ENCODE measurements around the gene FIP1L1. TPM values are rescaled to one million over a fixed set of nuclear protein-coding genes. Genes with fewer than 3 reads are reported as not detected.

The FIP1L1 gene
- total RNA-seq, 1 donor from 2014 or later = 57.1 TPM

DNA sequence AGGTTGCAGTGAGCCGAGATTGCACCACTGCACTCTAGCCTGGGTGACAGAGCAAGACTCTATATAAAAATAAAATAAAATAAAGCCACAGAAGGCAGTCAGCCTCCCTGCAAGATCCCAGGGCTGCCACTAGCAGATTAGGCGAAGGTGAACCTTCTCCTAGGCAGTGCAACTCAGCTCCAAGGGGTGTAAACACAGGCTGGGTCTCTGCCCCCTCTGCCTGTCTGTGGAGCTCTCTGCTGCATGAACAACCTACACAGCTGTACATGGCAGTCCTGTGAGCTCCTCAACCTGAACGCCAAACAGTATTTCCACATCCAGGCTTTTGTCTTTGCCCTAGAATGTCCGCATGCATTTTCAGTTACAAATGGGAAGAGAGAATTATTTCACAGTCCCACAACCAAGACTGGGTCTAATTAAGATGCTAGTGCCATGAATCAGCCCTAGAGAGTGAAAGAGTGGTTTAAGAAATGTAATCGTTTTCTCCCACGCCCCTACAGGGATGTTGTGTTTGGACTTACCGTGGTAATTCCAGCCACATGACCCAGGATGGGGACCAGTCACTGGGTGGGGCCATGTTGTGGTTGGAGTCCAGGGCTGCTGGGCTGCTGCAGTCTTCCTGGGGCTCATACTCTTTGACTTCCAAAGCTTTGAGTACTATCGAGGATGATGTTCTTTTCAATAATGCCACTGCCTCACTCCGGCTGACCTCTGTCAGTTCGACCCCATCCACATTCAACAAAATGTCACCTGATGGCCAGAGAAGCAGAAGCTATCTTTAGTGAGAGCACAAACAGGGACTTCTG is 99.0 kb downstream of the FIP1L1 start:
- peak; percentile 96 for DNase-seq (ENCODE audit: low read depth)

GRCh38 chr4:53477038-53477565 is 99.7 kb downstream of the FIP1L1 start:
- no peak for DNase-seq (ENCODE audit: low read depth)

DNA sequence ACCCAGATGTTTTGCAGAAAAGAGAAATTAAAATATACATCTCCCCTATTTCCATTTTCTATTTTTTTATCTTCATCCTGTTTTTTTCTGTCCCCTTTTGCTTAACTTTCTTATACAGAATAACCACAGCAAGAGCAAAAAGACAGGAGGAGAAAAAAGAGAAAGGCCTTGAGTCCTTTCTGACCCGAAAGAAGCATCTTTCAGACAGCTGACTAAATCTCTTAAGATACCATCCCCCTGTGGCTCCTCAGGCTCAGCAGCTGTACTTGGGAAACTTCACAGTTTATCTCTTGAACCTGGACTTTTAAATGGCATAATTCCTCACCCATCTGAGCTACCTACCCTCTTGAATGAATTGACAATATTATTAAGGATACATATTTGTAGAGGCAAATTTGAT is 100.2 kb downstream of the FIP1L1 start:
- no peak for DNase-seq (ENCODE audit: low read depth)

DNA sequence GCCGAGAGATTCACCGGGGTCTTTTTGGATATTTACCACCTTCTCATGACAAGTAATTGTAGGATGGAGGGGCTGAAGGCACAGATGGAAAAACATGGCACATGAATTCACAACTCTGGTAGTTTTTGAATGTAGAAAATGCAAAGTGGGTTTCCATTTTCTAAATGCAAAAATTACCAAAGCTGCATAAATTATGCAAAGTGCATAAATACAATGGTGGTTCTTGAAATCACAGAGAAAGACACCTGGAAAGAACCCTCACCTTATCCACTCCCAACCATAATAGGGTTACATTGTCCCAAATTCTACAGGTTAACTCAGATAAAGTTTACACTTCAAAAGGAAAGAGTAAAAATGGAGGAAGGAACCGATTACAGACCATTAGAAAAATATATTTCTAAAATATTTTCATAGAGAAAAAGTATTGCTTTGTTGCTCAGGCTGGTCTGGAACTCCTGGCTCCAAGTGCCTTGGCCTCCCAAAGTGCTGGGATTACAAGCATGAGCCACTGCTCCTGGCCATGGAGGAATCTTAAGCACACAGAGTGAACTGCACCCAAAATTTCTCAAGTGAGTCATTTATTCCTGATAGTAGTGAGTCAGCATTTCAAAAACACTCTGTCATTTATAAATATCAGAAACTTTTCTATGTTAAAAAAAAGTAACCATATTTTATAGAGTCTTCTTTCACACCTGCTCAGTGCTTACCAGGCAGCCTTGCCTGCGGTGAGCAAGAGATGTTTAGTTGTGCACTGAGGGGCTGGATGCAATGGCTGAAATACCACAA is 101.4 kb downstream of the FIP1L1 start:
- peak; percentile 82 for DNase-seq (ENCODE audit: low read depth)

DNA sequence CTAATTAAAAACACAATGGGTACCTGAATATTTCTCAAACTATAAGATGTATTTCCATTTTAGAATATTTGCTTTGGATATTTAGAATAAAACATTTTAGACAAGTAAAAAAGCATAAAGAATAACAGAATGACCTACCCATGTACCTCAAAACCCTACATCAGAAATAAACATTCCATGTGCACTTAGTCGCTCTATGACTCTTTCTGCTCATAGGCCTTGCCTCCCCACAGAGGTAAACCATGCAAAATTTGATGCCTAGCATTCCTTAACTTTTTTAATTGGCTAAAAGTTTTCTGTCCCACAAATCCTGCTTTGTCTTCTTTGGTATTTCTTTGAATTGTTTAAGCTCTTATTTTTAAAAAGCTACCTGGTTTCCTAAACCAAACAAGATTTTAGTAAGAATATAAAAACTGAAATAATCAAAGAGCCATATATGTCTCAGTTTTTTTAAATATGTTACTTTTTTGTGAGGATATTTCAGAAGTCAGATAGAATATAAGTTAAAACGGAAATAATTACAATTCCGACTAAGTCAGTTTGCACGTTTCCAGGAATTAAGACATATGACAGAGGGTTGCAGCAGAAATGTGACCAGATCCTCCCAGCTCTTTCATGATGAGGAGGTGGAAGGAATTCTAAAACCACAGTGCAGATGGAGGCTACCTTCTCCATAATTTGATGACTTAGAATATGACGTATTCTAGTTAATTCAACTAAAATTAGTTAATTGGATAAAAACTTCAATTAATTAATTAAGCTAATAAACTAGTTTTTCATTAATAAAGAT is 102.5 kb downstream of the FIP1L1 start:
- DNase-seq (ENCODE audit: low read depth) = peak; percentile 54

- DNase-seq (ENCODE audit: low read depth) = peak; percentile 22
Measured at GRCh38 chr4:53480909-53481308, 103.5 kb downstream of the FIP1L1 start.

- no peak for DNase-seq (ENCODE audit: low read depth)
Measured at GRCh38 chr4:53481586-53481985, 104.1 kb downstream of the FIP1L1 start.

GRCh38 chr4:53483250-53483649 is 105.8 kb downstream of the FIP1L1 start:
- DNase-seq (ENCODE audit: low read depth) = no peak

DNA sequence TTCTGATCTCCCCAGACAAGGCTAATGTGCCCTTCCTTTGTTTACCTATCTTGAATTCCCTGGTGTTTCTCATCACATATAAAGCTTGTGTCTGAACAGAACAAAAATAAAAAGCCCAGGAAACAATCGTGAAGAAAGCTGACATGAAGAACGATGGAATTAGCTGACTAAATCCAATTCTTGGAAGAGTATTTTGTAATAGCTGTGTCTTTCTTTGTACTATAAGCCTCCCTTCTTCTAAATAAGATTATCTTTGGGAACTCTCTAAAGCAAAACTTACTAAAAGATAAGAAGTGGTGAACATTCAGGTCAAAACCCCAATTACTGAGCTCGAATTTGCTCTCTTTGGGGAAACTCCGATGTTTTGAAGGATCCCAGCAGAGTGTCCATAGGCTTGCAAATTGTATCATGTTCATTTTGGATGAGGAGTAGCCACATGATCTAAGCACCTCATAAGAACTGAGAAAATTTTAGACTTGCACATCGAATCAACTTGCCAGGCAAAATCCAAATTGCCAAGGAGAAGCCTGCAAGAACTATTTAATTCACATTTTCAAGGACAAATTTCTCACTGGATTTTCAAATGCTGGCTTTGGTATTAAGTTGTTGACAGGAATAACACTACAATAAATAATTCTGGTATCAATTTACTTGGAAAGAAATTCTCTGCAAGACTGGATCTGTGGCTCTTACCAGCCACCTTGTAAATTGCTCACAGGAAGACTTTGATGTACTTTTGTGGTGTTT is 107.6 kb downstream of the FIP1L1 start:
- DNase-seq (ENCODE audit: low read depth) = no peak

GRCh38 chr4:53485658-53486040 is 108.2 kb downstream of the FIP1L1 start:
- DNase-seq (ENCODE audit: low read depth) = no peak

GRCh38 chr4:53487766-53488165 is 110.3 kb downstream of the FIP1L1 start:
- no peak for DNase-seq (ENCODE audit: low read depth)

DNA sequence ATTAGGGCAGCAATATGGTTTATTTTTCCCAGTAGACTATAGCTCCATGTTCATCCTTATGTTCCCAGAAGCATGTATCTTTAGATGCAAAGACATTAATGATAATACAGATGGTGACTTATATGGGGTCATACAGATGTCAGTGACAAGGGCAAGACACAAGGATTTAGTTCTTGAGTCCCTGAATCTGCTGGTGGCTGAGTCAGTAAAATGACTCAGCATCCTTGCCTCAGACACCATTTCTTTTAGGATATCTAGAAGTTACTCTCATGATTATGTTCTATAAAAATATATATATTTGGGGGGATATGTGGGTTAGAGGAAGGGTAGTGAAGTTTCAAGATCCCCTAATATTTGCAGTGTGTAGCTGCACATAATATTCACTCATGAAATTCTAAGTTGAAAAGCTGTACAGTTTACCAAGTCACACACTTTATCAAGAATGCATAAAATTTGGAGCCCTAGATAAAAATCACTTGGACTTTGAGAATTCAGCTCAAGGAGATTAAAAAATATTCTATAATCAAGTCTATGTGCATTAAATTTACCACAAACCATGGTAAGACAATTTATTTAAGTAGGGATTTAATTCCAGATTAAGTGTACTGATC is 111.9 kb downstream of the FIP1L1 start:
- peak; percentile 38 for DNase-seq (ENCODE audit: low read depth)

DNA sequence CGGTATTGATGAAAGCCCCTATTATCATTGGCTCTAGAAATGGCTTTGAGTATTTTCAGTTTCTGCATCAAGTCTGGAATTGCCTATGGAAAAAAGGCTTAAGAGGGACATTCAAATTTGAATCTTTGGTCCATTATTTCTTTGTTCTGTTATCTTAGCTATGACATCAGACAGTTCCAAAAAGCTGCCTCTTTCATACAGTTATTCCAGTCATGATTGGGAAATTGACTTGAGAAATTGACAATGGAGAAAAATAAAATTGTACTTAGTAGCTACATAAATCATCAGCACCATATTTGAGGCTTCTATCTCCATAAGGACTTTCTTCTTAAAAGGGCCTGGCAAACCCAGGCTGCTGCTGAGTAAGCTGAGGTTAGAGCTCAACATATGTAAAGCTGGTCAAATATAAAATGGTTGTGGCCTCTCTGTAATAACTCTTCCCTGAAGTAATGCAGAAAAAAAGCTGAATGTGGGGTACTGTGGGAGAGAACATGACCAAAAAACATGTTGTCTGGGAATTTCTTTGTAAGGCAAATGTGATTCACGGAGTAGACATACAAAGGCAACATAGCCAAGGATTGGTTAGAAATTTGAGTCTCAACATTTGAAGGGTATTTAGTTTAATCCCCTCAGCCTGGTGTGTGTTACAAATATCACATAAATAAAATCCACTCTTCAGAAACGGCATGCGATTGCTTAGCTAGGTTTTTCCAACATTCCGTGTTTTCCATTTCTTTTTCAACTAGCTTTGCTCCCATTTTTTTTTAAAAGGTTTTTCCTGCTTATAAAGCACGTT is 112.9 kb downstream of the FIP1L1 start:
- no peak for DNase-seq (ENCODE audit: low read depth)

GRCh38 chr4:53490965-53491622 is 113.7 kb downstream of the FIP1L1 start:
- DNase-seq (ENCODE audit: low read depth) = peak; percentile 79

DNA sequence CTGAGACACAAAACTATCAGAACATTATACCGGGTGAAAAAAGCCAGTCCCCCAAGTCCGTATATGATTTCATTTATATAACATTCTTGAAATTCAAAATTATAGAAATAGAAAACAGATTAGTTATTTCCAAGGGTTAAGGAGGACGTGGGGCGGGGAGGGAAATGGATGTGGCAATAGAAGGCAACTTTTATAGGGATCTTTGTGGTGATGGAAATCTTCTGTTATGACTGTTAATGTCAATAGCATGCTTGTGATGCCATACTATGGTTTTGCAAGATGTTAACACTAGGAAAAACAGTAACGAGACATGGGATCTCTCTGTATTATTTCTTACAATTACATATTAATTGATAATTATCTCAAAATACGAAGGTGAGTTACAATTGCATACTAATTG is 117.4 kb downstream of the FIP1L1 start:
- no peak for DNase-seq (ENCODE audit: low read depth)

DNA sequence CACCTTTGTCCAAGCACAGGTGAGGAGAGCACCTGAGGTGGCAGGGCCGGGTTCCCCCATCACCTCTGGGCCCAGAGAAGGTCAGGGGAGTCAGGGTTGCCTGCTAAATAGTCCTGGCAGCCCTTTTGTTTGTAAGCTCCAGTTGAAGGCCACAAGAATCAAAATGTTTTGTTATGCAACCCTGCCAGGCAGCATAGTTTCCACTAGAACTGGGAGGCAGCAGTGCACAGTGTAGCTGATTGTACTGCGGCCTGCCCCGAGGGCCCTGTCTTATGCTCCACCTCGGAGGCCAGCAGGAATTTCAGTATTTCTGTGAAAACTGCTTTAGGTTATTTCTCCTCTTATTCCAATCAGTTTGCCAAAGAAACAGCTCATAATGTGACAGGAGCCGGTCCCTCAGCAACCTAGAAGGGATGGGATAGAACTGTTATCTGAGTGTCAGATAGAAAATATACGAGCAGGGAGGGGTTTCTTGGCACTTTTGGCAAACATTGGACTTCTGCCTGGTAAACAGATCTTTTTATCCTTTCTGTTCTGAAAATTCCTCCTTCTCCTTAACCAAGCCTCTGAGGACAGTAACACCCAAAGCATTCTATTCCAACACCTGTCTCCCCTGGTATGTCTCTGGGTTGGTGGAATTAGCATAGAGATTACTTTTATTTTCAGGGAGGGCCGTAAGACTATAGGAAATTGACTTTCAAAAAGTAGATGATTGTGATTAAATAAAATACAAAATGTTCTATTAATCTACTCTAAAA is 120.2 kb downstream of the FIP1L1 start:
- DNase-seq (ENCODE audit: low read depth) = peak; percentile 73

GRCh38 chr4:53498706-53499105 is 121.3 kb downstream of the FIP1L1 start:
- DNase-seq (ENCODE audit: low read depth) = no peak

- DNase-seq (ENCODE audit: low read depth) = no peak
Measured at GRCh38 chr4:53499791-53500190, 122.3 kb downstream of the FIP1L1 start.

DNA sequence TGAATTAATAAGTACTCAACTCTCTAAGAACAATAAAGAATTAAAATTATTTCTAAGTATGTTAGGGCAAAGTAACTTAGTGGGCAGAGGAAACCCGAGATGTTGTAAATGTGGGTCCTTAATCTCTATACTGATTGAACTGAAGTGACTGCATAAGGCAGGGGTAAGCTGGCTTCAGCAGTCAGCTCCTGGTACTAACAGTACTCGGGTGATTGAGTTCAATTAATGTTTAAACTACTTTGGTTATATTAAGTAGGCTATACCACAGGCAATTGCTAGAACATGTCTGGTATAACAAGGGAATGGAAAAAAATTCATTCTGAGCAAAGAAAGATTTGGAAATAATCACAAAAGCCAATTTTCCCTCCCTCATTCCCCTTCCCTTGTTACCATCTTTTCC is 123.1 kb downstream of the FIP1L1 start:
- DNase-seq (ENCODE audit: low read depth) = peak; percentile 82
